GM12864 (cell line): ENCODE results near the gene PRR16.

Source experiments
- DNase-seq: peaks from one replicate; pipeline ENCODE4 v3.0.0-alpha.2; 2011; ENCODE audit warnings: low read depth
- H3K4me3 ChIP-seq: 2 replicates; pipeline ENCODE4 v1.5.1; 2011; ENCODE audit warnings: mild to moderate bottlenecking, low read depth, low read length, control low read depth
- TF ChIP-seq, protein P1 (sequence below): IDR thresholded peaks from 2 replicates; pipeline ENCODE4 v1.5.1; 2011; ENCODE audit warnings: low read depth, mild to moderate bottlenecking, moderate library complexity, low read length, control low read depth, inconsistent platforms; ENCODE audit errors: missing control alignments

PRR16 gene

DNA sequence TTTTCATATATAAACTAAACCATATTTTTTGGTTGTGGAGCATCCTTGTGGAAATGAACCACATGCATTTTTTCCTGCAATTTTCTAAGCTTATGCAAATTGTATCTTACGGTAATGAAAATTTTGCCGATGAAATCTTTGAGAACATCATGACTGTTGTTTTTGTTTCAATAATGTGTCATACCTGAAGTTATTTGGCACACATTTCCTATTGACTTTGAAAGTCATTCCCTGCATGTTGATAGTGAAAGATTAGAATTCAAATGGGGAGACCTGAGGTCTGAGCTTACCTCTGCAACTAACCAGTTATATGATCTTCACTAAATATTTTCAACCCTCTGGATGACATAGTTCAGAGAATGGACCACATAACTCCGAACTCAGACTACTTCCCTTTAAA is 88.5 kb downstream of the PRR16 start:
- no peak for DNase-seq
- TF ChIP-seq, protein P1, sequence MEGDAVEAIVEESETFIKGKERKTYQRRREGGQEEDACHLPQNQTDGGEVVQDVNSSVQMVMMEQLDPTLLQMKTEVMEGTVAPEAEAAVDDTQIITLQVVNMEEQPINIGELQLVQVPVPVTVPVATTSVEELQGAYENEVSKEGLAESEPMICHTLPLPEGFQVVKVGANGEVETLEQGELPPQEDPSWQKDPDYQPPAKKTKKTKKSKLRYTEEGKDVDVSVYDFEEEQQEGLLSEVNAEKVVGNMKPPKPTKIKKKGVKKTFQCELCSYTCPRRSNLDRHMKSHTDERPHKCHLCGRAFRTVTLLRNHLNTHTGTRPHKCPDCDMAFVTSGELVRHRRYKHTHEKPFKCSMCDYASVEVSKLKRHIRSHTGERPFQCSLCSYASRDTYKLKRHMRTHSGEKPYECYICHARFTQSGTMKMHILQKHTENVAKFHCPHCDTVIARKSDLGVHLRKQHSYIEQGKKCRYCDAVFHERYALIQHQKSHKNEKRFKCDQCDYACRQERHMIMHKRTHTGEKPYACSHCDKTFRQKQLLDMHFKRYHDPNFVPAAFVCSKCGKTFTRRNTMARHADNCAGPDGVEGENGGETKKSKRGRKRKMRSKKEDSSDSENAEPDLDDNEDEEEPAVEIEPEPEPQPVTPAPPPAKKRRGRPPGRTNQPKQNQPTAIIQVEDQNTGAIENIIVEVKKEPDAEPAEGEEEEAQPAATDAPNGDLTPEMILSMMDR: no peak
- no peak overlapping the region for H3K4me3 ChIP-seq

DNA sequence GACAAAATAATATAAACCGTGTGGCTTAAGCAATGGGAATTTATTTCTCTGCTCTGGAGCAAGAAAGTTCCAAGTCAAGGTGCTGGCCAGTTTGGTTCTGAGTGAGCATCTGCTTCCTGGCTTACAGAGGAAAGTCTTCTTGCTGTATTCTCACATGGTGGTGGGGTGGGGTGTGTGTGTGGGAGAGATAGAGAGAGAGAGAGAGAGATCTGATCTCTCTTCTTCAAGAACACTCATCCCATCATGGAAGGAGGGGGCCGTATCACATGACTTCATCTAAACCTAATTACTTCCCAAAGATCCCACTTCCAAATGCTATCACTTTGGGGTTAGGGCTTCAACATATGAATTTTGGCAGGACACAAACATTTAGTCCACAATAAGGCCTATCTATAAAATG is 91.2 kb downstream of the PRR16 start:
- no peak for DNase-seq
- no peak overlapping the region for H3K4me3 ChIP-seq
- TF ChIP-seq, protein P1: no peak

DNA sequence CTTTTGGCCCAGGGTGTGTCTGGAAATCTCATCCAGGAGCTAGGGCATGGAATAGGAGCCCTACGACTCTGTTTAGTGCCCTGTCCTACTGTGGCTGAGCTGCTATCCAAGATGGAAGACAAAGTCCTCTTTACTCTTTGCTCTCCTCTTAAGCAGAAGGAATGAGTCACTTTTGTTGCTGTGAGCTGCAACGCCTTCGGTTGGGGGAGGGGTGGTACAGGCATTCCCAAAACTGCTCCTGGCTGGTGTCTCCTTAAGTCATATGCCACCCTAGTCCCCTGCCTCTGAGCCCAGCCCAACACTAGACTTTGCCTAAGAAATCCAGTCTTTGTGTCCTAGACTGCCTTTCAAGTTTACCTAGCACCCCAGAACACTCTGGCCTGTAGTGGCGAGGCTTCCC is 99.9 kb downstream of the PRR16 start:
- TF ChIP-seq, protein P1: no peak
- no peak for DNase-seq
- H3K4me3 ChIP-seq: no peak overlapping the region

DNA sequence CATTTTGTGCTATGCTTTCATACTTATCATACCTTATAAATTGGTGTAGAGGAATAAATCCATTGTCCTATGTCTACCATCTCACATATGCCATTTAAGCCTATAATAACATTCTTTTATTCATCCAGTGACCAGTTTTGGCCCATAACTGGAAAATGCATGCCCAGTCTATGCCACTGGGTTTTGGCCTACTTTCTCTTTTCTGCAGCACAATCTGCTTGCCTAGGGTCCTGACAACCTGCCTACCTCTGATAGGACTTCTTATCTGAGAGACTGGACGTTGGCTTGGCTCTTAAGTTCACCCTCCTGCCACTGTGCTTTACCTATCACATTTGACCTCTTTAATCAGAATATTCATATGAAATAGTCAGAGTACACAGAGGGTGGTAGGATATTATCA is 103.0 kb downstream of the PRR16 start:
- no peak for DNase-seq
- TF ChIP-seq, protein P1: no peak
- no peak overlapping the region for H3K4me3 ChIP-seq

DNA sequence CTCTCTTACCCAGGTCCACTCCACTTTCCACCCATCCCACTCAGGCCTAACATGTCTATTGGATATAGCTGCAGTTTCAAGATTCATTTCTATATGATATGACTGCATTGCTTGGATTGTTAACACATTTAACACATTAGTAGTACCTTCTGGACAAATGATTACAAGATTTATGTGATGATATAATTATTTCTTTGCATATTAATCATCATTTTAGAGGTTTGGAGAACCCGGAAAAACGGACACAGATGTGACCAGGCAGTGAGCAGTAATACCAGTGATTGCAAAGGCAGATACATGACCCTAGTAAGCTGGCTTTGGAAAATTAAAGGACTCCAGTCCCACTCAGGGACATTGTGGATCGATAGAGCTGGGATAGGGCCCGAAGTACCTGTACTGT is 103.8 kb downstream of the PRR16 start:
- no peak overlapping the region for H3K4me3 ChIP-seq
- DNase-seq: no peak
- TF ChIP-seq, protein P1: no peak

DNA sequence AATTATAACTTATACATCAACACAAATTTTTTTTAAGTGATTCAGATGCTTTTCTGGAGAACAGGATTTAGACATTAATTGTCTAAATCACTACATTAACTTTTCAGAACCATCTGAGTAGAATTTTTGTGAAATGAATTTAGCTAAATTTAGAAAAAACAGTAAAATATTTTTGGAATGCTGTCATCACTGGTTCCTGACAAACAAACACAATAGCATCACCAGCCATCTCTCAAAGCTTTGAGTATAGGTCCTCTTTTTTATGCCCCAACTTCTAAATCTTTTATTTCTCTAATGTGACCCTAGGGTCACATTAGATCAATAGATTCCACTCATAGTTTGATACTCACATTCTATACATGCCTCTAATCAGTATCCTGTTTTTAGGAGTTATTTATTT is 104.6 kb downstream of the PRR16 start:
- no peak overlapping the region for H3K4me3 ChIP-seq
- no peak for DNase-seq
- TF ChIP-seq, protein P1: no peak

- TF ChIP-seq, protein P1: no peak
- DNase-seq: no peak
- H3K4me3 ChIP-seq: no peak overlapping the region
Observed at GRCh38 chr5:120576588-120576987, 112.5 kb downstream of the PRR16 start.
